AG04449 (cell line): ENCODE data around the gene CNOT2.
A peak's percentile ranks its signal among the peaks of the same experiment; 100 is the strongest.

Experiments
- CTCF ChIA-PET: fragments of 350-600 bp; formaldehyde crosslinking; extraction: SDS; loops from one replicate; lab custom pipeline; 2021; ENCODE audit warnings: antibody characterized with exemption; lab: Yijun Ruan, JAX
- POLR2A ChIA-PET: fragments of 400-600, 350-600 bp; formaldehyde crosslinking; extraction: SDS; loops from one replicate; lab custom pipeline; 2020; ENCODE audit warnings: antibody characterized with exemption, inconsistent platforms; lab: Yijun Ruan, JAX
- DNase-seq: peaks from one replicate; pipeline ENCODE4 v3.0.0-alpha.2; 2010; ENCODE audit warnings: low read depth, low spot score
- H3K4me3 ChIP-seq: 2 replicates; pipeline ENCODE4 v1.5.1; 2011; ENCODE audit warnings: low read depth, mild to moderate bottlenecking, control low read depth, low read length
- CTCF ChIP-seq: IDR thresholded peaks from one replicate; pipeline ENCODE4 v1.5.1; 2011; ENCODE audit warnings: mild to moderate bottlenecking, moderate library complexity, low read length, control low read depth, inconsistent platforms; ENCODE audit not compliant: insufficient read depth; ENCODE audit errors: missing control alignments

The CNOT2 gene

GRCh38 chr12:70354787-70355186, 111.6 kb downstream of the CNOT2 start:
- CTCF ChIA-PET: no interaction called here
- no peak for DNase-seq
- no peak for TF ChIP-seq CTCF
- no peak overlapping the region for H3K4me3 ChIP-seq
- POLR2A ChIA-PET: no interaction called here

- ChIA-PET POLR2A (no interaction called here), CTCF (interaction anchor here (0.8 to 2.5 kb wide), 3 partner anchors 43 to 476 kb away, joined by 3 to 14 read pairs (median 3); no protein-coding TSS in a partner anchor)
- no peak for TF ChIP-seq CTCF
- H3K4me3 ChIP-seq: no peak overlapping the region
- no peak for DNase-seq
These were observed 112.7 kb downstream of the CNOT2 start for GRCh38 chr12:70355972-70356371.

- no peak overlapping the region for H3K4me3 ChIP-seq
- ChIA-PET CTCF (interaction anchor here (0.6 kb wide), 1 partner anchor 459 kb away, joined by 3 read pairs; no protein-coding TSS in a partner anchor), POLR2A (no interaction called here)
- DNase-seq: no peak
- TF ChIP-seq CTCF: no peak
These were observed 116.4 kb downstream of the CNOT2 start for GRCh38 chr12:70359458-70360197.

GRCh38 chr12:70360218-70360617, 117.0 kb downstream of the CNOT2 start:
- ChIA-PET POLR2A (no interaction called here), CTCF (interaction anchor here (0.6 to 1.3 kb wide), 2 partner anchors 459 to 481 kb away, joined by 3 to 4 read pairs; no protein-coding TSS in a partner anchor)
- DNase-seq: no peak
- TF ChIP-seq CTCF: no peak
- H3K4me3 ChIP-seq: no peak overlapping the region

- no peak for TF ChIP-seq CTCF
- ChIA-PET POLR2A (no interaction called here), CTCF (interaction anchor here (1.0 to 1.1 kb wide), 3 partner anchors 464 to 486 kb away, joined by 3 to 5 read pairs (median 4); no protein-coding TSS in a partner anchor)
- no peak overlapping the region; the same call in 1 of the 2 replicates for H3K4me3 ChIP-seq
- DNase-seq: no peak
These were observed 121.6 kb downstream of the CNOT2 start for GRCh38 chr12:70364695-70365397.

- ChIA-PET POLR2A (no interaction called here), CTCF (interaction anchor here (1.0 kb wide), 1 partner anchor 480 kb away, joined by 3 read pairs; no protein-coding TSS in a partner anchor)
- H3K4me3 ChIP-seq: peak overlapping the region; percentile 63
- no peak for DNase-seq
- no peak for TF ChIP-seq CTCF
These were observed 122.1 kb downstream of the CNOT2 start for GRCh38 chr12:70365398-70365647.
